ENCODE measurements around the gene PDPN.

DNA sequence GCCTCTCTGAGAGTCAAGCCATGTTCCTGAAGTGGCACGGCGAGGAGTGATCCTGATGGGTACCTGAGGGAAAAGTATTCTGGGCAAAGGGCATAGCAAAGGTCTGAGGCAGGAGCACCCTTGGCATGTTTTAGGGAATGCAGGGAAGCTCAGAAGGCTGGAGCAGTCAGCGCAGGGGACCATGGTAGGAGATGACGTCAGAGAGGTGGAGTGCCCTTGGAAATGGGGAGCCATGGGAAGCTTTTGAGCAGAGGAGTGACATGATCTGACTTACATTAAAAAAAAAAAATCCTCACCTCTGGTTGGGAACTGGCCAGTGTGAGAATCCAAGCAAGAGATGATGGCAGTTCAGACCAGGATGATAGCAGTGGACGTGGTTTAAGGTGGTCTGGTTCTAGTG lies 37.2 kb downstream of the PDPN start:
- TF ChIP-seq CTCF (IDR thresholded peaks at IDR 0.05) (no peak), EP300 (IDR thresholded peaks at IDR 0.05) (no peak), POLR2AphosphoS5 (IDR thresholded peaks at IDR 0.05) (no peak)

Data from upper lobe of left lung (tissue), 4 donors.